Activated CD8-positive, alpha-beta memory T cell treated with anti-CD3 and anti-CD28 coated beads for 1 hour (primary cell): ENCODE measurements around the gene RALGPS1.

Source experiments
- DNase-seq, 2 donors: peaks; one replicate each; pipeline ENCODE4 v3.0.0-alpha.2; 2020; ENCODE audit warnings: low read depth in 1 of 2; ENCODE audit errors: extremely low read depth in 1 of 2

The RALGPS1 gene

GRCh38 chr9:127075624-127076372 lies 161.2 kb downstream of the RALGPS1 start:
- DNase-seq, result no peak

GRCh38 chr9:127076860-127077643 lies 162.5 kb downstream of the RALGPS1 start:
- DNase-seq, result no peak

GRCh38 chr9:127077644-127077946 lies 163.0 kb downstream of the RALGPS1 start:
- DNase-seq, result no peak

DNA sequence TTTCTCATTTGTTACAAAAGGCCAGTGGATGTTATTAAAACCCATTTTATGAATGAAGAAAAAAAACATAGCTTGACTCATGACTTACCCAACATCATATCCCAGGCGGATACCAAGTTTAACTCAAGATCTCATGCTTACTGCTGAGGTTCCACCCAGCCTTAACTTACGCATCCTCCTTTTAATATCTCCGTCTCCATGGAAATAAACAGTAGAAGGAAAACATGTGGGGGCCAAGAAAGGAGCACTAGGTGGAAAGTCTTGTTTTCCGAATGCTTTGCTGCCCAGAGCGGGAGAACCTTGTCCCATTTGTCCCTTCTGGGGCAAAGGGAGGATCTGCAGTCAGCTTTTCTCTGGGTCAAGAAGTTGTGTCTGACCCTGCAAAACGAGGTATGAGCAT lies 163.8 kb downstream of the RALGPS1 start:
- no peak for DNase-seq

DNA sequence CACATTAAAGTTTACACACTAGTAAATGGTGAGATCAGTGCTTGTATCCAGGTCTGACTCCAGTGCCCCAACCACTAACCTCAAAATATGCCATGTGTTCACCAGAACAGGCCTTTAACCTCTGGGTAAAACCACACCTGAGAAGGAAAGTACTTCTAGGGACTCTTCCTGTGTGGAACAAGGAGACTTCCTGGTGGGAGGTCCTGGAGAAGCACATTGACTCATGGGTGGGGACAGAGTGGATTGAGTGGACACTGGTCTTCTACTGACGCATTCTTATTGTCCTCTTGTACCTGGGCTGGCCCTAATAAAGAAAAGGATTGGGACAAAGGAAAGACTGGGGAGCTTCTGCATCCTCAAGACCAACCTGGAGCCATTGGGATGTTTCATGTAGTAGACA lies 164.4 kb downstream of the RALGPS1 start:
- no peak for DNase-seq

GRCh38 chr9:127079446-127080140 lies 165.0 kb downstream of the RALGPS1 start:
- DNase-seq, result no peak

GRCh38 chr9:127081250-127082185 lies 166.9 kb downstream of the RALGPS1 start:
- no peak for DNase-seq

- no peak for DNase-seq
These were observed 168.8 kb downstream of the RALGPS1 start for GRCh38 chr9:127083138-127083980.

GRCh38 chr9:127084076-127085039 lies 169.8 kb downstream of the RALGPS1 start:
- DNase-seq, result no peak

DNA sequence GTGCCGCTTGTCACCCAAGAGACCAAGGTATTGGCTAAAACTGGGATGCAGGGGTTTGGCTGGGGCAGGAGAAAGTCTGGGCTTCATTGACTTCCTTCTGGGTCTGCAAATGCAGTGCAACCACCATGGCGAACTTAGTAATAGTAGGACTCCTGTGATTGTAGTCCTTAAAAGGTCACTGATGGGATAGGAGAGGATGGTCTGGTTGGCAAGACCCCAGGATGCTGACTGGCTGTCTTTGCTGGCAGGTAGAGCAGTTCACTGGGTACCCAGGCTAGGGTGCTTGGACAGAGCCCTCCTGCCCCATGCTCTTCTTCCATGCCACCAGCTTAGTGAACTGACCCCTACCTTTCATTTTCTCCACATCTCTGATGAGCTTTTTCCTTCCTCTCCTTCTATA lies 170.6 kb downstream of the RALGPS1 start:
- no peak for DNase-seq

DNA sequence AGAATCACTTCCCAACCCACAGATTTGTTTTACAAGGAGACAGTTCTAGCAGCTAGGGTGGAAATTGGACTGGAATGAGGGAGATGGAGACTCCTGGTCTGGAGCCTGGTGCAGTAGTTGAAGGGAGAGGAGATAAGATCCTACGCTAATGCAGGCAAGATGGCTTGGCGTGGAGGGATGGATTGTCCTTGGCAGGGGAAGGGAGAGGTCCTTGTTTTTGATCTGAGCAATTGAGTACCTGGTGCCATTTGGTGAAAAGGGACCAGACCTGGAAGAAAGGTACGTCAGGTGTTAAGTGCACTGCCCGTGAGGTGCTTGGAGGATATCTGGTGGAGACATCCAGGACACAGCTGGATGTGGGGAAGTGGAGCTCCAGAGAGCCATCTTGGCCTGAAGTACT lies 172.2 kb downstream of the RALGPS1 start:
- no peak for DNase-seq

GRCh38 chr9:127087411-127087810 lies 172.8 kb downstream of the RALGPS1 start:
- no peak for DNase-seq

- no peak for DNase-seq
These were observed 173.3 kb downstream of the RALGPS1 start for GRCh38 chr9:127087836-127088235.

DNA sequence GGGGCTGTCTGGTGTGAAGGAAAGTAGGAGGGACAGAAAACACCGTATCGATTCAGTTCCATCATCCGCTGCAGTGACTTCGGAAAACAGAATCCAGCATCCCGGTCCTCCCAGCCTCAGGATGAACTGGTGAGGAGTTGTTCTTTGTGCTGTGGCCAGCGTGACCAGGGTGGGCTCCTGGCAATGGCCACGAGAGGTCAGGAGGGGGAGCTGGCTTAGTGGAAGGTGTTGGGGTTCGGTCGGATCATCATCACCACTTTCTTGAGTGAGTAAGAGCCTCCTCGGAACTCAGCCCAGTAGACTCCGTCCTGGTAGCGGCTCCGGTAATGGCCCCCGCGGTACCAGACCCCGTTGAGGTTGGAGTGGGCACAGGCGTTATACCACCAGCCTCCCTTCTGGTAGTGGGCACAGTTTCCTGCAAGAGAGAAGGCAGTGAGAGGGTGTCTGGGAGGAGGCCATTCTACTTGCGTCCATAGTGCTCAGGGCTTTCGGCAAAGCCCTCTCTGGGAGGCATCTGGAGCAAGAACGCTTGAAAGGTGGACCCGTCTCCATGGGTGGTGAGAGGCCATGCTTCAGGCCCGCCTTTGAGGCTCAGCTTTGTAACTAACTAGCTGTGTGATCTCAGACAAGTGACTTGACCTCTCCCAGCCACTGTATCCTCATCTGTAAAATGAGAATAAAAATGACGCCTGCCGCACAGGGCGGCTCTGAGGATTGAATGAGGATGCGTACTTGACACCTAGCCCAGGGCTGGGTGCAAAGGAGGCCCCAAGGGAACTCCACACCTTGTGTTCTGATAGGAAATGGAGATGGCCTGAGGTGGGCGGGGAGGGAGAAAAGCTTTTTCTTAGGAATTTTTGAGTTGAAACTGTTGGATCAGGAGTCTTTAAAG lies 174.4 kb downstream of the RALGPS1 start:
- DNase-seq, result no peak

DNA sequence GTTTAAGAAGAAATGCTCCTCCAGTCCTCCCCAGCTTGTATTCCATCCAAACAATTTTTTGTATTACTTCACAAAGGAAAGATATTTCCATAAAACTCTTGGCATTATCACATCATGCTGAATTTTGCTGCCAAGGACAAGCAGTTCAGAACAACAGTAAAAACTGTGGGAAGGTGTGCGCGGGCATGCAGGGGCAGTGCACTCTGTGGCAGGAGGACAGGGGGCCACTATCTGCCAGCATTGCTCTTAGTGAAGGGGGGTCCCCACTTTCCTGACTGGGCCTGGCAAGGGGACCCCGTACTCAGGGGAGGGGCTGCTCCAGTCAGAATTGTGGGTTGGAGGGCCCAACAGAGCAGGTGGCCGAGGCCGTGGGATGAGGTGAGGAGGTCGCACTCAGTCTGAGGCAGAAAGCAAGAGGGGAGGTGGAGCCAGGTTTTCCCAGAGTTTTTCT lies 175.1 kb downstream of the RALGPS1 start:
- DNase-seq, result no peak

DNA sequence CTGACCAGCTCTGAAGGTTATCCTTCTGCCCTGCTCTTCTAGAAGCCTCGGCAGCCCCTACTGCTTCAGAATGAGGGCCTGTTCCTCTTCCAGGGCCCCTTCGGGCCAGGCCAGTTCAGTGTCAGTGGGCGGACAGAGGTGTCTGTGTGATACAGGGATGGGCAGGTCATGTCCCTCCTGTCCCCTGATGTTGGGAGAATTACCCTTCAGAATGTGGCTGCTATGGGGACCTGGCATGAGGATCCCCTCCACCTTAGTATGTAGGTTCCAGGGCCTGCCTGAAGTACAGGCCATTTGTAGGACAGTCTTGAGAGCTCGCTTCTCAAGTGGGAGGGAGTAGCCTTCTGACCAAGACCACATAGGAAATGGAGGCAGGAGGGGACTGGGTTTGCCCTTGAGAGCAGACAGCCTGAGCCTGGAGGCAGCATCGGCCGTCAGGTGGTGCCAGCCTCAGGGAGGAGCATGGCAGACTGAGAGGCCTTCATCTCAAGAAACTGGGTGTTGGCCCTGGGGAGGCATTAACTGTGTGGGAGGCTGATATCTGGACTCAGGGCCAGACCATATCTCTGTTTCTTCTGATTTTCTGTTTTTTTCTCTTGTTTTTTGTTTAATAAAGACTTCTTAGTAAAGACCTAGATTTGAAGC lies 175.9 kb downstream of the RALGPS1 start:
- DNase-seq, result no peak

- no peak for DNase-seq
These were observed 176.9 kb downstream of the RALGPS1 start for GRCh38 chr9:127091526-127091925.
